Measurements from ENCODE around the gene RFT1. TPM values are rescaled to one million over a fixed set of nuclear protein-coding genes. Genes with fewer than 3 reads are reported as not detected.

RFT1 gene
- total and polyA plus RNA-seq, 2 of the 13 experiments (the other 11 are each of a cell fraction or from before 2014, with no cell fraction given), result 23.2 to 37.0 TPM

- intact Hi-C loops (cut with micrococcal nuclease; ENCODE audit: unreplicated experiment), result no loop called here
- DNase-seq (ENCODE audit: low spot score) (no peak), ATAC-seq (no peak), FAIRE-seq (no peak)
- H3K27me3 ChIP-seq (ENCODE audit: control insufficient read depth in 1 of 2, insufficient read depth in 2 of 2, low read length in 2 of 2), result no peaks in the 10 kb centered on the region; a peak in 1 of 5 replicates
- TF ChIP-seq PRPF4 (IDR thresholded peaks at IDR 0.05; ENCODE audit: low read depth, low read length, poor library complexity, severe bottlenecking) (no peak), THAP8 (CRISPR knock-in tag; IDR thresholded peaks at IDR 0.05; ENCODE audit: borderline replicate concordance) (no peak), ELK4 (CRISPR knock-in tag; IDR thresholded peaks at IDR 0.05; ENCODE audit: borderline replicate concordance) (no peak), TBL1XR1 (IDR thresholded peaks at IDR 0.05; ENCODE audit: borderline replicate concordance, low read length, partially characterized antibody) (no peak), CEBPZ (IDR thresholded peaks at IDR 0.05; ENCODE audit: low read length) (no peak), RARA (CRISPR knock-in tag; IDR thresholded peaks at IDR 0.05) (no peak)
- no TSS peak for BruUV-seq (replicated peaks)
- WGBS (ENCODE audit: low lambda C conversion rate), result 100% methylated on average over 4 of the region's 6 CpGs
- no peaks in the 10 kb centered on the region for H3K9me3 ChIP-seq (ENCODE audit: low read length)
- H3K36me3 ChIP-seq (replicated peaks in 1 of 2; ENCODE audit: control insufficient read depth in 1 of 2, insufficient read depth in 2 of 2, low read length in 2 of 2), result peaks cover 10 to 19% of the 10 kb centered on the region in 2 experiments; a peak in 4 of 5 replicates
- H3K4me2 ChIP-seq (ENCODE audit: low read depth, low read length), result no peak overlapping the region
- peaks cover 31% of the 10 kb centered on the region for H3K4me1 ChIP-seq (ENCODE audit: insufficient read depth, low read length)
- in situ Hi-C loops (cut with HindIII; ENCODE audit: extremely low pct_ligation_motif_present, low pct_unique_long_range_greater_than_20kb), result no loop called here
- ChIA-PET POLR2A (no interaction called here), CTCF (ENCODE audit: low intra/inter-chr PET ratio, low total read pairs) (no interaction called here)
- H3K27ac ChIP-seq (ENCODE audit: extremely low read length, insufficient read depth, low read length), result no peak overlapping the region
- H3K79me2 ChIP-seq (ENCODE audit: insufficient read depth, low read length), result no peaks in the 10 kb centered on the region
- H4K20me1 ChIP-seq (ENCODE audit: insufficient read depth, low read length), result no peaks in the 10 kb centered on the region
- H3K4me3 ChIP-seq (replicated peaks in 1 of 3; ENCODE audit: insufficient read depth in 1 of 3, low read depth in 2 of 3, low read length in 3 of 3), result no peak overlapping the region
- no peak overlapping the region for H2AFZ ChIP-seq (ENCODE audit: low read length)
- no peak overlapping the region for H3K9ac ChIP-seq (ENCODE audit: insufficient read depth, low read depth, low read length)
Observed at GRCh38 chr3:53089511-53089910, 40.7 kb downstream of the RFT1 start.
